Measurements from ENCODE around the gene FOXP2.
"Not testable (repeated sequence)": the region's sequence is repeated elsewhere in the genome, so short reads cannot be mapped to it uniquely, and the experiment has no call there.

The FOXP2 gene

DNA sequence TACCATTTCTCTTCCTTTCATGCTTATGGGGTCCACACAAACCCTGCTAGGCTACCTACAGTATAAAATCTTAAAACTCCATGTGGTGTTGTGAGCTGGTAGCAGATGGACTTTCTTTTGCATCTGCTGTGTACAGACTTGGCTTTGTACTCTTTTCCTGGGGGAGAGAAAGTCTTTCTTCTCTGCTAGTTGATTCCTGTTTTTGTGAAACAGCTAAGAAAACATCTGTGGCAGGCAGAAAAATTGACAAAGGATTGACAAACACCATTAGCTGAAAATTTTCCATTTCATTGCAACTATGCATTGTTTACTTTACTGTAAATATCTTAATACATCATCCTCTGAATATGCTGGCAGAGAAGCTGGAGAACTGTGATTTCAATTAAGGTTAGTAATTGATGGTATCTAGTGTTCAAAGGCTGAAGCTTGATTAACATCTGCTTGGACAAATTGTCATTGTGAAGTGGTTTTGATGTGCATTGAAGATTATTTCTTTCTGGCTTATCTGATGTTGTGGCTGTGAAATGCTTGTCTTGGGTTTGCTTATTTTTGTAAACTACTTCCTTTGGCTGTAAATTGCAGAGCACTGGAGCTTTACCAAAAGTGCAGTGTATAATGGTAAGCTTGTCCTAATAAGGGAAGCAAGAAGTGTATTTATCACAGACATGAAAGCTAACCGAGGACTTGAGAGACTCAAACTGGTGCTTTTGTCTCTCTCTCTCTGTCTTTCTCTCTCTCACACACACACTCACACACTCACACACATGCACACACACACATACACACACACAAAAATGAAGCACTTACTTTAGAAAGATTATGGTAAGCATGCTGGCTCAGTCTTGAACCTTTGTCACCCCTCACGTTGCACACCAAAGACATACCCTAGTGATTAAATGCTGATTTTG lies at the start of gene FOXP2:
FOXP2 (plus strand) TSS at position 660 of the 908 bp plus-strand sequence. CDS start 11,697 bp downstream, outside the sequence.
- DNase-seq (ENCODE audit: low spot score), result no peak

DNA sequence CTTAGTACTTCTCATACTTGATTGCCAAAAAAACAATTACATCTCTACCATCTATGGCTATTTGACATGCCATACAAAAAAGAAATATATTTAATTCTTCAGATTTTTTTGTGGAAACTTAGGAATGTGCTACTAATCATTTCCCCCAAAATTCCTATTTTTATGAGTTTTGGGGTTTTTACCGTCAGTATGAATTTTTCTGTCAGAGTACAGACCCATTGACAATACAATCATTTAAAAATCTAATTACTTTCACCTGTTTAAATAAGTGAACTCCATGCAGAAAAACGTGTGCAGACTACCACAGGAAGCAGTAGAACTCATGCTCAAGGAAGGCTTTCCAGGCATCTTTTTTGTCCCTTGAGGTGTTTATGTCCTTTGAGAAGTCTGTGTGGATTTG lies 48.8 kb upstream of the FOXP2 start:
- no peak for DNase-seq (ENCODE audit: low spot score)

DNA sequence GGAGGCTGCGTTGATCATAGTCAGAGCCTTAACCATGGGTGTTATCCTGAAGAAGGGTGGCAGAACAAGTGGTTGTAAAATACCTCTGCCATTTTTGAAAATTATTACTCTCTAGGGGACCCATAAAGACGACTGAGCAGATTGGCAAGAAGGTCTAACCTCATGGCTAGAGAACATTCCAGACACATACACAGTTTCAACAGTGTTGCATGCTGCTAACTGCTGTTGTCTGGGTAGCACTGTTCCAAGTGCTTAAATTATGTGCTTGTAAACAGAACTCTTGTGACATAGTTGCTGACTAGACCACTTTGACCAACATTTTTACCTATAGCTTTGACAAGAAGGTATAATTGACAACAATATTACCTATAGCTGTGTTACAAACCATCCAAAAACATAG lies 46.1 kb upstream of the FOXP2 start:
- no peak for DNase-seq (ENCODE audit: low spot score)

DNA sequence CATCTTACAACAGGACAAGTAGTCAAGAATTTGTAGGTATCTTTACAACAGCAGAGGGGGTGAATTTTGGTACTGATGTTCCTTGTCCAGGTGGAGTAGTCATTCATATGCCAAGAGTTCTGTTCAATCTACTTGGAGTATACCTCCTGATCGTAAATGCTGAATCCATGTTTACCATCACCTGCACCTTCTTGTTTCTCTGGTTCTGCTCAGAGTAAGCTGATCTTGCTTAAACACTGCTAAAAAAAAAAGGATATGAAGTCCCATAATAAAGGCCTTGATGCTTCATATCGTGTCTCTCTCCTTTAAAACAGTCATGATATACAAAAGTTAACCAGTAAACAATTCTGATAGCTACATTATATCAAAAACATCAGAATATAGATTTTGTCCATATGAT lies 45.3 kb upstream of the FOXP2 start:
- no peak for DNase-seq (ENCODE audit: low spot score)

DNA sequence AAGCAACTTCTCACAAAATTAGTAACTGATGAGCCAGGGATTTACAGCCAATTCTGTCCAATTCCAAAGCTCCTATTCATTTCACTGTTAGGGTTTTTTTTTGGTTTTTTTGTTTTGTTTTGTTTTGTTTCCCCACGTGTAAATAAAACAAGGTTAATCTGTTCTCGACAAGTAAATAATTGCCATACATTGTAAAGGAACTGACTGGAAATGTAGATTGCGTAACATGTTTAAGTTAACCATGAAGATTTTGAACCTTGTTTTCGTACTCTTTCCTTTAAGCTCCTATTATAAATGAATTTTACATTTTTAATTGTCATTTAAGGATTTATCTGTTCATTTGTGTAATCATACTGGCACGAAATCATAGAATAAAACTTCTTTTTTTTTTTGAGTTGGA lies 42.0 kb upstream of the FOXP2 start:
- DNase-seq (ENCODE audit: low spot score), result no peak

DNA sequence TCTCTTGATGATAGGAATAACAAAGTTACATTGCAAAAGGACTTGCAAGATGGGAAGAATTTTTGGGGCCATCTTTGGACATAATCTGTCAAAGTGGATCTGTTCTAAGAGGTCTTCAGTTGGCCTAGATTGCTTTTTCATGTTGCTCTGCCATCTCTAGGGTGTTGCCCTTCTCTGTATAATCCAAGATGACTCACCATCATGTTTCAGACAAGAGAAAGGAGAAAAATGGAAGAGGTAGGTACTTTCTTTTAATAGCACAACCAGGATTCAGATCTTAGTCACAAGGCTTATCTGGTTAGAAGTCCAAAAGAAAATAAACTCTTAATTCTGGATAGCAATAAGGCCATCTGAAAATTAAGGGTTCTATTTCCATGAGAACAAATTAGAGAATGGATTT lies 38.7 kb upstream of the FOXP2 start:
- DNase-seq (ENCODE audit: low spot score), result no peak

DNA sequence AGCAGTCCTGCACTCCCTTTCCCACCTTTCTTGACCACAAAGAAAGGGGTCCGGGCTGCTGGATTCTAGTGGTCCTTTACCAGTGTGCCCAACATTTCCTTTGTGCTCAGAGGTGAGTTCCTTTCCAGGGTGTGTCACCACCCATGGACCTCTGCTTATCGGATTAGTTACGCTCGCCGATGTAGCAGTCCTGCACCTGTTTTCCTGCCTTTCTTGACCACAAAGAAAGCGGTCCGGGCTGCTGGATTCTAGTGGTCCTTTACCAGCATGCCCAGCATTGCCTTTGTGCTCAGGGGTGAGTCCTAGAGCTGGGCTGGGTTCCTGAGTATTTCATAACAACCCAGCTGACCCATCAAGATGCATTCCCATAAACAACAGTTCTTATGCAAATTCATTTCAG lies 30.7 kb upstream of the FOXP2 start:
- not testable (repeated sequence) for DNase-seq (ENCODE audit: low spot score)

DNA sequence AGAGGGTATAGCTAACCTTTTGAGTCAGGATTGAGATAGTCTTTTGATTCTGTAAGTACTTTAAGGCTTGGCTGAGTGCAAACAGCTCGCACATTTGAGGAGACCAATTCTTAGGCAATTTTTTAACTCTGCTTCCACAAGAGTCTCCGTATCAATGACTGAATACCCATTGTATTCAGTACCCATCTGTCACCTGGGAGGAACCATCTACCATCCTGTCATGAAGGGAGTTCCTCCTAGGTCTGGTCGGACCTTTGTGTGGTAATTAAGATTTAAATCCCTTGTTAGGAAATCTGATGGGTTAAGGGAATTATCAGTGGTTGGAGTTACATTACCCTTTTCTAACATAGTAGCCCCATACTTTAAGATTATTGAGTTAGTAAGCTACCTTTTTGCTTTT lies 30.3 kb upstream of the FOXP2 start:
- DNase-seq (ENCODE audit: low spot score), result not testable (repeated sequence)

DNA sequence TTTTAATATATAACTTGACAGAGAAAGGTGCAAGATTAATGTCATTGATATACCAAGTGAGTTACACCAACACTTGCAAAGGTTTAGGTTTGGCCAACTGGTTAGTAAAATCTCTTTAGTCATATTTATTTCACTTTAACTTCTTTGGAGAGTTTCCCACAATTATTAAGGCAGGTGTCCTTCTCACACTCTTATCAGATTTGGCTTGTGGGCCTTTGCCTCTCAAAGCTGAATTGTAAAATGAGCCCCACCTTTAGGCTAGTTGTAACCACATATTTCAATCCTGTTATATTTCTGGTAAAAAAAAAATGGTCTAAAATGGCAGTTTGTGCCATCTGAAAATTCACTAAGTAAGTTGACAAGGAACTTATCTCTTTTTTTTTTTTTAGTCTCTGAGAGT lies 26.6 kb upstream of the FOXP2 start:
- DNase-seq (ENCODE audit: low spot score), result no peak

DNA sequence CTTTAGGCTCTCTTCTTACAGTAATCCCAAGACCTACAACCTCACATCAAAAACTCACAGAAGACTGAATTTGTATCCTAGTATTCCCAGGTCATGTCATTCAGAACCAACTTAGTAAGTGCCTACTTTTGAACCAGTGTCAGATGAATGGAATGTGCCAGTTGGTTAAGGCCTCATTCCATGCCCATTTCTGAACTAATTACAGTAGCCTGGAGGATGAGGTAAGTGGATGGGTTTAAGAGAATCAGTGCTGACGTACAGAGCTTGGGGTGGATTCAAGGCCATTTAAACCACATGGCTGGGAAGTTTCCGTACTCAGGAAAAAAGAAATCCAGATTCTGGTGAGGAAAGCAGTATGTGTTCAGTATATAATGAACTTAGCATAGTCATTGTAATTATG lies 21.9 kb upstream of the FOXP2 start:
- no peak for DNase-seq (ENCODE audit: low spot score)

DNA sequence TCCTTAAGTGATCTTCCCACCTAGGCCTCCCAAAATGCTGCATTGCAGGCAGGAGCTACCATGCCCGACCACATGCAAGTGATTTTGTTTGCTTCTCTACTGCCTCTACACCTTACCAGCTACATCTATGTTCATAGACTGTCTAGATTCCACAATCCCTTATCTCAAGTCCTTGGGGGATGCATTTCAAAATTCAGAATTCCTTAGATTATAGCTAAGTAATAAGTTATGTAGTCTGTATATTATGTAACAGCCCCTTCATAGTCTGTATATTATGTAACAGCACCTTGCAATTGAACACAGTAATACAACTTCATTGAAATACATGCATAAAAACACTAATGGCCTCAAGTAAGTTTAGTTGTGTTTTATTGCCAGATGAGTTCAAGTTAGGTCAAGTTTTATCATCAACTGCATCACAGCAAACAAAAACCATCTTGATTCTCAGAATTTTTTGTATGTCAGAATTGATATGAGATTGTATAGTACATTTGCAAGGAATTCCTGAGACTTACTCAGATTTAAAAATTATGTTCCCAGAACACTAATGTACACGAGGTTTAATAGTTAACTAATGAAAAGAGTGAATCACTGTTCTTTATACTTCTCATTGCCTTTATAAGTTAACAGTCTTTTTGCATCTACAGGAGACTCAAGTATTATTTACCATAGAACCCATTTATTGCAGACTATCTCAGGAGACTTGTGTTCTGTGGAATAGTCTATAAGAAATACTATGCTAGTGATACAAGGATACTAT lies 11.6 kb upstream of the FOXP2 start:
- no peak for DNase-seq (ENCODE audit: low spot score)

DNA sequence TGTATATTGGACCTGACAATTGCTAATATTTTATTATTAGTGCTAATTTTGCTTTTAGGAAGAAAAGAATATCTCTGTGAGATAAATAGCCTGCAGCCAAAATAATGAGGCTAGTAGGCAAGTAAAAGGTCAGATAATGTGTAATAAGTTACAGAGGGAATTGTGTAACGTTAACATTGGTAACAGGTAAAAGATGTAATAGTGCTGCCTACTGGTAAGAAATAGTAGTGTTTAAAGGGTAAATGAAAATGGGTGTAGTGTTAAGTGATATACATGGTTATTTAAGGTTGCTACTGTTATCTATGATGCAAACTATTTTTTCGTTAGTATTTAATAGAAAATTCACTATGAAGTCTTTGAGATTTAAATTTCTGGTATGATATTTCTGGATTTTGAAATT lies 9.2 kb upstream of the FOXP2 start:
- DNase-seq (ENCODE audit: low spot score), result no peak

DNA sequence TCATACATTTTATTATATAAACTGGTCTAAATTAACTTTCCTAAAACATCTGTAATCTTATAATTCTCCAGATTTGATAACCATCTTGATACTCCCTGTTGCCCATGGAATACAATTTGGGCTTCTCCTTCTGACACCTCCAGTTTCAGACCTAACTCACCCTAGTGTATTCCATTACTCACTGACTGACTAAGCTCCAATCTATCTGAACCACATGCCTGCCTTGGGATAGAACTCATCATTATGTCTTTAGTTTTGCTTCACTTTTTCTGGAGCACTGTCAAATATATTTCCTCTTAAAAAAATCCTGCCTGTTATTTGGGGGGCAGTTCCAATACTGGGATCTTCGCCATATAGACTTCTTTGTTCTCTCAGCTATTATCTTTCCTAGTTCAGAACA lies 4.9 kb upstream of the FOXP2 start:
- DNase-seq (ENCODE audit: low spot score), result no peak

DNA sequence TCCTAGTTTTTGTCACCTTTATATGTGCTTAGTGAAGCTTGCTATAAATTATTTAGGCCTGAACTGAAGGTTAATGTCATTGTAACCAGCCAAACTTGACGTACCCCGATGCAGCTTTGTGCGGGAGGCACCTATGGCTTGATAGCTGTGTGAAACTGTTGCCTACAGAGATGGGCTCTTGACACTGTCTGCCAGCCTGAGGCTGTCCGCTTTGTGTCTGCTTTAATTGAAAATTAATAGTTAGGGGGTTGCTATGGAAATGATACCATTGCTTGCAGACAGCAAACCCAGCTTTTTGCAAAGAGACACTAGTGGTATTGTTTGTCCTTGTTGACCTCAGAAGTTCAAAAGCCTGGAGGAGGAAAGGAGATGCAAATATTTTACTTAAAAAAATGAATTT lies 2.1 kb upstream of the FOXP2 start:
- peak; percentile 14 for DNase-seq (ENCODE audit: low spot score)

DNA sequence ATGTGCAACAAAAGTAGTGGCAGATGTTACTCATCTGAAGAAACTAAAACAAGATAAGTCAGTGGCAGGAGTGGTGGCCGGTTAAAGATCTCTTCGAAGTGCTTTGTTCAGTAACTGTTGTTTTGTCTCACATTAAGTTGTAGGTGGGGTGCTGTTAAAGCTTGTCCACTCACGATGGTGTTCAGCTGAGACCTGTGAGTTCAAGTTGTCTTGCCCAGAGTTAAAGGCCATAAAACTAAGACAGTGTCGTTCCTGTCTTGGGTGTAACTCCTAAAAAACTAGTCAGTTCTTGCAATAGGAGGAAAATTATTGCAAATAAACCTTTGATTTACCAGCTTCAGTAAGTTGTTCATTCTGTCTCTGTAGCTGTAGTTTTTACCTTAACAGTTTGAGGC lies 857 bp upstream of the FOXP2 start:
- DNase-seq (ENCODE audit: low spot score), result no peak

DNA sequence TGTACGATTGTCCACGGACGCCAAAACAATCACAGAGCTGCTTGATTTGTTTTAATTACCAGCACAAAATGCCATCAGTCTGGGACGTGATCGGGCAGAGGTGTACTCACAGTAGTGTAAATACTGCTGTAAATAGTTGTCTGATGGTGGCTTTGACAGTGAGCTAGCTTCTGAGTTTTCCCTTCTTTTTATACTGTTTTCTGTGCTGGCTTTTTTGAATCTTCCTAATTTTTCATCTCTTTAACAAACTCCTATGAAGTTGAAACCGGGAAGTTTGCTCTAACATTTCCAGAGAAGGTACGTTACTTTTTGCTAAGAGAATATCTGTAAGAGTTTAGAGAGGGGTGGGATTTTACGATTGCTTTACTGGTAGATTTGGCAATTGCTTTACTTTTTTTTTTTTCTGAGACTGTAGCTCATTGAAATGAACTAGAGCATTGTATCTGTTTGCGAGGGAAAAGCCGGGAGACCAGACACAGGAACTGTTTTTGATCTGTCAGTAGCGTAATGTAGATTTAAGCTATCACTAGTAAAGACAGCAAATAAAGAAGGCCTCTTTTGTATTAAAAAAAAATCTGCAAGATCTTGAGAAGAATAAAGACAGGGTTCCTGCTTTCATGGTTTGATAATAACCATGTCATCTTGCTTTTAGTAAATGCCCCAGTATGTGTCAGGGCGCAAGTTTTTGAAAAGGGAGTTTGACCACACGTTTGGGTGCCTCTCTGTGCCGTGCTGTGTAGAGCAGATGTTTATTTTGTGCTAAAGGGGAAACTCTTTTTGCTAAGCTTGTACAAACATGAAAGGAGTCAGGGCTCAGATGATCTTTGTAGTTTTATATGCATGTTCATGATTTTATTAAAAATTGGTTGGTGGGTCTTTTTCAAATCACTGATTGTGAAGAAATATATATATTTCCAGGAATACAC lies 712 bp downstream of the FOXP2 start:
- peak; percentile 20 for DNase-seq (ENCODE audit: low spot score)

DNA sequence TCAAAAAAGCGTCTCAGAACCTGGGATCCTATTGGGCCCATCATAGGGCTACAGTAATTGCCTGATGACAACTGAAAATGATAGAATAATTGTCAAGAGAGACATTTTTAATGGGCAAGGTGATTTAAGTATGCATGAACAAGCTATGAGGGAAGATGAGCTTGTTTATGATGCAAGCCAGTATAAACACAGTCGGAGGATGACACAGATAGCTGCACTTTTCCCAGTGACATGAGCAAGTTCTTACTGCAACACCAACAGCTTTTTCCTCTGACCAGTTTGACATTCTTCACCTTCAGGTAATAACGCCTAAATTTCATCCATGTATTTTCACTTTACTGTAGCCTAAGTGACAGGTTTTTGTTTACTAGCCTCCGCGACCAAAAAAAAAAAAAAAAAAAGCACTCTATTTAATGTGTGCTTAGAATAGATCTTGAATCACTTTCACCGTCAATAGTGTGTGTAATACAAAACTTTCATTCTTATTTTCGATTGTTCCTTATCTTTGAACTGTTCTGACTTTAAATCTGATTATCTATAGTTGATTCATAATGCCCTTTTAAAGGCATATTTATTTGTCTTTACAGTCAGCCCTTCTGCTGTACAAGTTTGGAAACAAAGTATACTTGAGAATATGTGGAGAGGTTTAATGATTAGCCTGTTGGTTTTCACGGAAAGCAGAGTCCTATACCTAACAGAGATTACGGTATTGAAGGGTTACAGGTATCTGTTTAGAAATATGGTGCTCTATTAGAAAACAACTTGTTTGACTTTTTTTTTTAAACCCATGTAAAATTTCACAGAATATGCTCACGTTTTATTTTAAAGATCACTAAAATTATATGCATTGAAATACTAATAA lies 1.7 kb downstream of the FOXP2 start:
- DNase-seq (ENCODE audit: low spot score), result no peak

DNA sequence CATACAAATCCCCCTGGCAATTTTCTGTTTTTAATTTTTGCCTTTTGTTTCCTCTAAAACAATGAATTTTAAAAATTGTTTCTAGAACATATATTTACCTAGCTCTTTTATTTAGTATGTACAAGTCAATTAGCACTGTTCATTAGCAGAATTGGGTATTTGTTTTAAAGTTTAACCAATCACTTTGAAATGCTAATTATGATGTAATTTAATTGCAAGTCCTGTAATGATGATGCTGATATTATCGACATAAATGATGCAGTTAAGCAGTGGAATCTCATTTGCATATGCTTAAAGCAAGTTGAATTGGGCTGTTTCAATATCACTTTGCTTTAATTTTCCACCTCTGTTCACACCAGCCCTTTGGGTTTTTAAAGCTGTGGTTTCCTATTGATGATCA lies 2.7 kb downstream of the FOXP2 start:
- no peak for DNase-seq (ENCODE audit: low spot score)

DNA sequence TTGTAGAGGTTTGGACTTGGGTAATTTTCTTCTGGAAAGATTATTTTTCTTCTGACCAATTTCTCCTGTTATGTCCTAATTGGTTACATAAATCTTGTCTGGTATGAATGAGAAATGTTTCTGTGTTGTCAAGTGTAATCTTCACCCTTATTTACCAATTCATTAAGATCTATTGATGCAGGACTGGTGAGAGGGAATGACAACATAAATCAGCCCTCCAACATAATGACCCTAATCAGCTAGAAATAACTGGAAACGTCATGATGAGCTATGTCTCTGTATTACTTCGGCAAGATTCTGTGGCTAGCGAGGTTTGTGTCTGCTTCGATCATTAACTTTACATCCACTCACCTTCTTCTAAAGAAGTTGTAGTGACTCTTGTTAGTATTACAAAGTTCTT lies 3.5 kb downstream of the FOXP2 start:
- DNase-seq (ENCODE audit: low spot score), result no peak

DNA sequence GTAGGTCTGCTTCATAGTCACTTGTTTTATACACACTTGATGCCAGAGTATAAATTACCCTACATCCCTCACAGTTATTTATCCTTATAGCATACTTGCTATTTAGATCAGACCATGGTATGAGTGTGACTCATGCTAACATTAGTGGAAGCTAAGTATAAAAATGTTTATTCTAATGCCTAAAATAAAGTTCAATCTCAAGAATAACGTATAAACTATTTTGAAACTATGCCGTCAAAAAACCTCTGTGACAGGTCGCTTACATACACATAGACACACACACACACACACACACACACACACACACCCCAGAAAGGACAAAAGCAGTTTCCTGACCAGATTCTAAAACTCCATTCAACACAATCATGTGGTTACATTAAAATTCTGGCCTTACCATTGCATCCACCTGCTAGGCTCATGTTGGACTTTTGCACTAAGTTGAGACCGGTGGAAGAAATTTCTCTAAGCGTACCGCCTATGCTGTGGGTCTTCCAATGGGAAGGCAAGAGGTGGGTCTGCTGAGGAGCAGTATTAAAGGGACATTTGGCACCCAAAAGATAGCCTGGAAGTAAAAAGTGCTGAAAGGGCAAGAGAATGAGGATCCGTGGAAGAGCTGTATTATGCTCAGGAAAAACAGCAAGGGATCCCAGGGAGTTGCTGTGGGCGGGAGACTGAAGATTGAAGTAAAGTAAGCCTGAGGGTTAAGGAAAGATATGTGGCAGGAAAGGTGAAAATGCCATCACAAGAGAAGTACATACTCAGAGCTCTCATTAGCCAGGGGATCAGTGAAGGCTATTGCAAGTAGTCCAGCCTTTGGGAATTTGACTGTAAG lies 5.0 kb downstream of the FOXP2 start:
- no peak for DNase-seq (ENCODE audit: low spot score)

Measured in COLO829 (cell line).